HG03097 (cell line): ENCODE measurements around the gene PSMD1.
"Not testable (repeated sequence)": the region's sequence is repeated elsewhere in the genome, so short reads cannot be mapped to it uniquely, and the experiment has no call there.

ENCODE experiments used
- ATAC-seq: cut with Tn5 transposase; IDR thresholded peaks from one replicate; pipeline ENCODE4 v1.9.1; 2021; ENCODE audit not compliant: unreplicated experiment, low FRiP score

Gene PSMD1

DNA sequence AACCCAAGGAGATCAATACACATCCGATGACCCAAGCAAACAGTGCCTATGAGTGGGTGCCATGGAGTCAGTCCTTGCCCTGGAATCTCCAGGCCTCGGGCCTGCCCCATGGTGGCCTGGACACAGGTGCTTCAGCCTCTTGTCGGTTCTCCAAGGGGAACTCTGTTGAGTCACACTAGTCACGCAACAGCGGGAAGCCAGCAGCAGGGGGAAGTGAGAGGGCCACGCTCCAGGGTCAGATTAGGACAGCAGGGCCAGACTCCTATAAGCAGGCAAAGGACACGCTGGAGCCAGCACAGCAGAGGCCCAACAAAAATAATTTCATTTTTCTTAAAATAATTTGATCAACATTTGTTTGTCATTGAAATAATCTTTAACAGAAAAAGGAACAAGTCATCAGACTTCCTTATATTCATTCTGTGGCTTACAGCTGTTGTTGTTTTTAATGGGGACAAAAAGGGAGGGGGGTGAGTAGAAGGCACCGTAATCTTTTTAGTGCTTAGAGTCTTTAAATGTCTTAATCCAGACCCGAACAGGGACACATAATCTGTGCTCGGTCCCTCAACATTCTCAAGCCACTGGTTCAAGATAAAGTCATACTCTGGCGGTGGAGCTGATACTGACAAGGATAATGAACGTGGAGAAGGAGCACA lies 125.3 kb downstream of the PSMD1 start:
- ATAC-seq = peak; percentile 48

DNA sequence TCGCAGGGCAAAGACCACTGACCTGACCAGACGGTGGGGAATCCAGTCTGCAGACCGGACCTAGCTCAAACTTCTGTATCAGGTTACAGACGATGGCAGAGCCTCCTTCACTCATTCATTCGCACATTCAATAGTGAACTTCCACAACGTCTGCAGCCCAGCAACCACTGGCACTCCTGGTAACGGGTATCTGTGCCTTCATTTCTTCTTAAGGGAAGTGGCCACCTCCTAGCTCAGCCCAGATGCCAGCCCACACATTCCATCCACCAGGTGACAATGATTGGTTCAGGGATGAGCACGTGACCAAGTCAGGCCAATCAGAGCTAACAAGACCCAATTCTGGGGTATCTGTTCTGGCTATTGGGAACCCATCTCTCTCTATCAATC lies 125.8 kb downstream of the PSMD1 start:
- no peak for ATAC-seq

DNA sequence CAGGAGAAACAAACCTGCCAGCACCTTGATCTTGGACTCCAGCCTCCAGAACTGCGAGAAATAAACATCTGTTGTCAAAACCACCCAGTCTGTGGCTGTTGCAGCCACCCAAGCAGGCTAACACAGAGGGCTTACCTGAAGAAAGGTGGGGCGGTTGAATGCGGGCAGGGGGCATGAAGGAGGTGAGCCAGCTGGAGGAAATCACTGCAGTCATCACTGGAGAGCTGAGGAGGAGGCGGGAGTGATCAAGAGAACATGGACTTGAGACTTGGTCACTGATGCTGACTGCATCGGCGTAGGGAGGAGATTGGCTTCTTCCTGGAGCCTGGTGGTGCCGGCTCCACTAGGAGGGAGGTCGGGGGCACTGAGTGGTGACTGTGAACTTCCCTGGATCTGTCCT lies 127.2 kb downstream of the PSMD1 start:
- no peak for ATAC-seq

DNA sequence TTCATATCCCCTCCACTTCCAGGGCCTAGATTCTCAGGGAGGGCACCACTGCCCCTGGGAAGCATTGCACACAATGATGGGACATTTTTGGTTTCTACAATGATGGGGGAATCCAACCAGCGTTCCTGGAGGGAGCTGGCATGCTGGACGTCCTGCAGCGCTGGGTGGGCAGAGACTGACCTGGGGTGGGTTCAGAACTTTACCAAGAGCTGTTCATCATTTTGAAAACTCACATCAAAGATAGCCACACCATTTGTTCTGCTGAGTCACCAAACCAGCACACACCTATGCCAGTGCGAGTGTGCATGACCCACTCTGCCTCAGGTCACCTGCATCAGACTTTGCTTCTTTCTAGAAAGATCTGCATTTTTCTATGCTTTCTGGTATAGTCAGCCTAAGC lies 127.7 kb downstream of the PSMD1 start:
- ATAC-seq = no peak

DNA sequence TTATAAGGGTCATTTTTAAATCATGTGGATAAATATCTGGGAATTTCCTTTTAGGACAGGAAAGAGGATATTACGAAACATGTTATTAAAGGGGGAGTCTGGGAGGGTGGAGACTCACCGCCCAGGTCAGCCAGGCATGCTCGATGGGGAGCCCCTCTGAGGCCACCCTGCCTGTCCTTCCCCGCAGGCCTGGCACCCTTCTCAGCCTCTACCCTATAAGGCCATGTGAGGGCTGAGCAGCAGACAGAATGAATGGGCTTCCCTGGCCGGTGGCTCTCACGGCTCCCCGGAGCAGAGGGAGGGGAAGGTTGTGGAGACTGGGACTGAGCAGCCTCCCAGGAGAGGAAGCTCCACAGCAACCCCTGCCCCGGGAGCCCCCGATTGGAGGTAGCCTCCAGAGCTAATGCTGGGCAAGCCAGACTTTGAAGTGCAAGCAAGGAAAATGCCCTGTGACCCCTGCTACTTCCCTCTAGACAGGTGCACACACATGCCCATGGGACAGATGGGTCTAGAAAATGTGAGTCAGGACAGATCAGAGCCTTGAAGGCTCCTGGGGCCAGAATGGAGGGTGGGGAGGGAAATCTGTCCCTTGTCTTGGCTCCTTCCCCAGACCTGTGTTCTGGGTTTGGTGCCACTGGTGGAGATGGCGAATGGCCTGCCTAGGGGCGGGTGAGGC lies 128.5 kb downstream of the PSMD1 start:
- ATAC-seq = no peak

DNA sequence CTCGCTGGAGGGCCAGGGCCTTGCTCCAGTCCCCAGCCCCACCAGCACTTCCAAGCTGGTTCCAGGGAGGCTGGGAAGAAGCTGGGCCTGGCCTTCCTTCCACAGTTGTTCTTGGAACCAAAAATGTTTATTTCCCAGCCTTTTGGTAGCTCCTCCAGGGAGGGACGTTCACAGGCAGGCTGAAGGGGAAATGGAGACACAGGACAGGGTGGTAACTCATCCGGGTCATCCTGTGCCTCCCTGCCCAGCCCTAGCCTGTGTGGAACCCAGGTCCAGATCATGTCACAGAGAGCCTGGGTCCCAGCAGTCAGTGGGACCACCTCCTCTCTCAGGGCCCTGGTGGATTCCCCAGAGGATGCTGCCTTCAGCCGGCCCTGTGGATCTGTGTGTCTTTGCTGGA lies 129.2 kb downstream of the PSMD1 start:
- no peak for ATAC-seq

DNA sequence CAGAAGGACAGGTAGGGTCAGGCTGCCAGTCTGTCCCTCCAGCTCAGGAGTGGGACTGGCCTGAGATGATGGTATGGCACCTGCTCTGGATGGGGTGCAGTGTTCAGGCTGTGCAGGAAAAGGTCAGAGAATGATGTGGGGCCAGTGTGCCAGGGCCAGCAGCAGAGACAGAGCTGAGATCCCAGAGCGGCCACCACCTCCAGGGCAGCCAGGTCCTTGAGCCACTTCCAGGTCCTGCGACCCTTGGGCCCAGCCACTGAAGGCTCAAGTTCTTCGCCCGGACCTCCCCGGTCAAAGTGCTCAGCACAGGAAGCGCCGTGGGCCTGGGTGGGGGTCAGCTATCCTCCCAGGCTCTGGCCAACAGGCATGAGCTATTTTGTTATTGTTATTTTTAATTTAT lies 129.7 kb downstream of the PSMD1 start:
- no peak for ATAC-seq

DNA sequence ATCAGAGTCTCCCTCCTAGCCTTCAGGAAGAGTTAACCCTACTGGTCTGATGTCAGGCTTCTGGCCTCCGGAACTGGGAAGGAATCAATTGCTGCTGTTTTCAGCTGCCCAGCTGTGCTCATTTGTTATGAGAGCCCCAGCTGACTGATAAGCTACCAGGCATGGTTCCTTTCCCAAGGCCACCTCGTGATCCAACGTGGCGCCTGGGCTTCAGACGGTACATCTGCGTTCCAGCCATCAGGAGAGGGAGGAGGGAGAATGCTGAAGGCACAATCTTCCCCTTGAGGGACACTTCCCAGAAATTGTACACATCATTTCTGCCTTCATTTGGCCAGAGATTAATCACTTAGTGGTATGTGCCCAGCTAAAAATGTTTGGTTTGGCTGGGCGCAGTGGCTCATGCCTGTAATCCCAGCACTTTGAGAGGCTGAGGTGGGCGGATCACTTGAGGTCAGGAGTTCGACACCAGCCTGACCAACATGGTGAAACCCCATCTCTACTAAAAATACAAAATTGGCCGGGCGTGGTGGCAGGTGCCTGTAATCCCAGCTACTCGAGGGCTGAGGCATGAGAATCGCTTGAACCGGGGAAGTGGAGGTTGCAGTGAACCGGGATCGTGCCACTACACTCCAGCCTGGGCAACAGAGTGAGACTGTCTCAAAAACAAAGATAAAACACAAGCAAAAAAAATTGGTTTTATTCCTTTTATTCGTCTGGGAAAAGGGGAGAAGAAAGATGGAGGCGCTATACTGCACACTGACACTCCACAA lies 131.3 kb downstream of the PSMD1 start:
- no peak for ATAC-seq

DNA sequence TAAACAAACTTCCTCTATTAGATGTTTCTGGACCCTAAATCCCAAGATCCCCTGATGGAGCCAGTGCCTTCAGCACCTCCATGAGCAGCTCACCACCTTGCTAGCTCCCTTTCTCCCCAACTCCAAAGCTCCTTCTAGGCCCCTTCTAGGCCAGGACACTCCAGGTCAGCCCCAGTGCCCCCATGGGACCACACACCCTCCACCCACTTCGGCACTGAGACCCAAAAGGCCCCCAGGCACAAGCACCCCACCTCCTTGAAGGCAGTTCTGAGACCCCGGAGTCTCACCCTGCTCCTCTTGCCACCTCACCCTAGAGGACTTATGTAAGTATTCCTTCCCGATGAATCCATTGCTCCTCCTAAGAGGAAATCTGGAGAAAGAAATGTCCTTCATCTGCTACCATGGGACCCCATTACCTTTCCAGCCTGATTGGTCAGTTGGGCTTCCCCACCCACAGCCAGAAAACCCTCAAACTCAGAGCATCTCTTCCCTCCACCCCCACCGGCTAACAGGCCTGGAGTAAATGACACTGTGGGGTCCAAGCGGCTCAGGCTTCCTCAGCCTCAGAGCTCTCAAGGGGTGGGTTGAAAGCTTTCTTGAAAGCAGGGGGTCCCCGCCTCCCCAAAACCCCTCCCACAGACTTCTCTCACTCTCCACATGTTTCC lies 132.0 kb downstream of the PSMD1 start:
- no peak for ATAC-seq

DNA sequence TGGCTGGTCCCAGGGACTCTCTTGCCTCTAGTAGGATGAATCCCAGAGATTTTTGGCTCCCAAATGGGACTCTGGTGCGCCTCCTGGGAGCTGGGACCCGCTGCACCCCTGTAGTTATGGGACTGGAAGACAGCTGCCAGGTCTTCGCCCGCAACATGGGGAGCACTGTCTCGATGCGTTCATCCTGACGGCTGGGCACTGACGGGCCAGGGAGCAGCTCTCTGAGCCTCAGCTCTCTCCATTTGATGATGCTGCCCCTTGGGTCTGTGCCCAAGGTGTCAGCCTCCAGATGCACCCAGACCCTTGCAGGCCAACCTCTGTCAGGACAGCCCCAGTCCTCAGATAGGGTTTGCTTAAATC lies 132.5 kb downstream of the PSMD1 start:
- no peak for ATAC-seq

DNA sequence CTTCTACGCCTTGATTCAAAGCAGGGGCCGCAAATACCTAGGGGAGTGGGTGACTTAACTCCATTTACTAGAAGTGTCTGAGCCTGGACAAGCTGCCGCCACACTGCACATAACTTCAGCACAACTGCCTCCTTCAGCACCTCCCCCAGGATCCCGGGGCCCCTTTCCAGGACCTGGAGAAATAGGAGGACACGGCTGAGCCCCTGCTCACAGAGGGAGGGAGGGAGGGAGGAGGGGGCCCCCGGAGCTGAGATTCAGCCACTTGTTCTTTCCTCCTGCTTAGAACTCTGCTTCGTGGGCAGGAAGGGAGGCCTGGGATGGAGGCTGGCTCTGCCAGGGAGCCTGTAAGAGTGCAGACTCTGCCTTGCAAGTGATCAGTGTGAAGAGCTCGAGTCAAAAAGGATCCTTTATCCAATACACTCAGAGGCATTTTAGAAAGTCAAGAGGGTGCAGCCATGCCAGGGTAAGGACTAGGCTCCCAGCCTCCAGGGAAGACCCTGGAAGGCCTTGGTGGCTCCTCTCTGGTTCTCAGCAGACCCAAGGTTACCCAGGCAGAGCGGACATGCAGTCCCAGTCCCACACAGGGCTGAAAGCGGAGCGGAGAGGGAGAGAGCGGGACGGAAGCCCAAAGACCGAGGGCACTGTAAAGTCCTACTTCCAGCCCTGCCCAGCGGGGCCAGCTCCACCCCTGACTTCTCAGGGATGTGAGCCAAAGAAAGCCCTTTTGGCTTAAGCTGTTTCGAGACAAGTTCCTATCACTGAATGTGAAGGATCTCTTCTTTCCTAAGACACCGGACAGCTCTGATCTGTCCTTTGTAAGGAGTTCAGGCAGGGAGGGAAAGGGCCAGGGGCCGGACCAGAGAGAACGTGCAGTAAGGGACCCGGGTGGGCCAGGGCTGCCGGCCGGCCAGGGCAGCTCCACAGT lies 133.2 kb downstream of the PSMD1 start:
- no peak for ATAC-seq

DNA sequence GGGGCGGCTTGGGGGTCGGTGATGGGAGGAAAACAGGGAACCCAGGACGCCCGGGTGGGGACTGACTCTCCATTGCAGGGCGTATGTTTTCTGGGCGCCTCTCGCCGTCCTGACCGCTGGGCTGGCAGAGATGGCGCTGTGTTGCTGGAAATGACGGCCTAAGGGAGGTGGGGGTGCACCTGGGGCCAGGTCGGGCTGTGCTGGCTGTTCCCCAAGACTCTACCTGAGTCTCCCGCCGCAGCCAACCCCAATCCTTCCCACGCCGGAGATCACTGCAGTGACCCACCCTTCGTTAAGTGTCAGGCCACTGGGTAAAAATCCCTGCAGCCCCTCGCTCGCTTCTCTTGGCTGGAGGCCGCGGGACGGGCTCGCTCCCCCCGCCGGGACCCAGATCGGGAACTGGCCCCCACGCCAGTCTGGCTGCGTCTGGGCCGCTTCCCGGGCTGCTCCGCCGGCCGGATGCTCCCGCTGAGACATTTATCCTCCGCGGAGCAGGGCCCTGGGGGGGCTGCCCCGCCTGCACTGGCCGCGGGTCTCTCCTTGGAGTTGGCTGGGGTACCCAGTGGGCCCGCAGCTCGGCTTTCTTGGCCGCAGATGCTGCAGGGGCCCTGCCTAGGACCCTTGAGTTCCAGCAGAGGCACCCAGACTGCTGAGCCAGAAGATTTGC lies 134.0 kb downstream of the PSMD1 start:
- ATAC-seq = no peak

DNA sequence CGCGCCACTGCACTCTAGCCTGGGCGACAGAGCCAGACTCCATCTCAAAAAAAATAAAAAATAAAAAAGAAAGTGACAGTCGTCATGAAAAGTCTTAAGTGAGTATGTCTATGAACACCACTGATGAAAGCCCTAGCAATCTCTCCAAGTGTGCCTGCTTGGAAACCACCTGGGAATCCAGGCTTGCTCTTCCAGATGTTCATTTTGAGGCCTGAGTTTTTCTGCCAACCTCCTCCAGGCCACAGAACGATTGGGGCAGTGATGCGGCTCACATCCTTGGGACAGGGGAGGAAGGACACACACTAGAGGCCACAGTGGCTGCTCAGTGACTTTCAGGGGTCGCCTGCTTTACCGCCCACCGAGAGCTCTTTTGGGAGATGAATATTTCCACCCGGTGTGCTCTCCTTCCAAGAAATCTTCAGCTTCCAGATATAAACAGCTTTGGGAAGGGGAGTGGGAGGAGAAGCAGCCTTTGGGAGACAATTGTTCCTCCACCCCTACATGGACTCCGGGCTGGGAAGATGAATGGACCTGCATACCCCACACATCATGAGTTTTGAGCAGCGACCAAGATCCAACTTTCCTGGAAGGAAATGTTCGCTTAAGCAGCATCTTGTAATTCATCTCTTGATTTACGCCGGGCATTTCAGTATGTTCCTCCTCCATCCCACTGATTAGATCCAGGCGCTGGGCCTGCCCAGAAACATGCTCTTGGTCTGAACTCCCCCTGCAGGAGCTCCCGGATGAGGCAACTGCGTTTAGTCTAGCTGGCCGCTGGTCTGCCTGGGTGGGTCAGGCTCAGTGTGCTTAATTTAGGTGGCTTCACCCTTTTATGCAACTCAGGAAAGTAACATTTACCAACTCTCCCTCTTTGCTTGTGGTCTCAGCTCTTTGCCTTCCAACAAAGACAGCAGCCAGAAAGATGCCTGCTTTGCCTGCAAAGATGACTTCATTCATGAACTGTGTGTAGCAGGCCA lies 135.5 kb downstream of the PSMD1 start:
- no peak for ATAC-seq

DNA sequence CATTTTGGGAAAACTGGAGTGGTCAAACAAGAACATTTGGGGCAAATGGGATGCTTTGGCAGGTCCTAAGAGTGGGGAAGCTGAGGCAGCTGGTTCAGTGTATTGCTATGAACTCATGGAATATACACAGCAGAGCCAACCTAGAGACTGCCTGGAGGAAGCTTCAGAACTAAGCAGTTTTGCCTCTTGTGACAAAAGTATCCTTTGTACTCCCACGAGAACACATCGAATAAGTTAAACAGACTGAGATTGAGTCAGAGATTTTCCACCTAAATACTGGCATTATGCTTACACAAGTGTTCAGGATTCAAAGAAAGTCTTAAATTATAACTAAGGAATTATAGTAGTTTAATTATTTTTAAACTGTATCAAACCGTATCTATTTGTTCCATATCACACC lies 136.5 kb downstream of the PSMD1 start:
- no peak for ATAC-seq

DNA sequence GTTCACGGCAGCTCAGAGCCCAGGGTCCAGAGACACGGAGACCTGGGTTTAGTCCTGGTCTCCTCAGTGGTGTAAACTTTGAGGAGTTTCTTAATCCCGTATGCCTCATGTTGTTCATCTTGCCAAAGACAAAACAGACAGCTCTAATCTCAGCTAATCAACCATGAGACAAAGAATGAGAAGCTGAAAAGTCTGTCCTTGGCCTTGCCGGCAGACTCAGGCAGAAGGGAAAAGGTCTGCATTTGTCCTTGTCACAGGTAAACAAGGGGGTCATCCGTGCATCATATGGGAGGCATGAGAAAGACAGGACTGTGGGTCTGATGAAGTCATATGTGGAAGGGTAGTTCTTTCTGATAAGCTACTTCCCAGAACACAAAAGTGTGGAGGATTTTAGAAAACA lies 139.9 kb downstream of the PSMD1 start:
- no peak for ATAC-seq

DNA sequence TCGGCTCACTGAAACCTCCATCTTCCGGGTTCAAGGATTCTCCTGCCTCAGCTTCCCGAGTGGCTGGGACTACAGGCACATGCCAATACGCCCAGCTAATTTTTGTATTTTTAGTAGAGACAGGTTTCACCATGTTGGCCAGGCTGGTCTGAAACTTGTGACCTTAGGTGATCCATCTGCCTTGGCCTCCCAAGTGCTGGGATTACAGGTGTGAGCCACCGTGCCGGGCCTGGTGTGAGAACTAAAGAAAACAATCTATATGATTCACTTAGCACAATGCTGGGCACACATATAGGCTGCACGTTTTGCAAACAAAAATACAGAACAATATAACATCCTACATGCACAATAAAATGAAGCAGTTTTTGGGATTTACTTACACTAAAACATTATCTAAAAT lies 140.5 kb downstream of the PSMD1 start:
- ATAC-seq = not testable (repeated sequence)

DNA sequence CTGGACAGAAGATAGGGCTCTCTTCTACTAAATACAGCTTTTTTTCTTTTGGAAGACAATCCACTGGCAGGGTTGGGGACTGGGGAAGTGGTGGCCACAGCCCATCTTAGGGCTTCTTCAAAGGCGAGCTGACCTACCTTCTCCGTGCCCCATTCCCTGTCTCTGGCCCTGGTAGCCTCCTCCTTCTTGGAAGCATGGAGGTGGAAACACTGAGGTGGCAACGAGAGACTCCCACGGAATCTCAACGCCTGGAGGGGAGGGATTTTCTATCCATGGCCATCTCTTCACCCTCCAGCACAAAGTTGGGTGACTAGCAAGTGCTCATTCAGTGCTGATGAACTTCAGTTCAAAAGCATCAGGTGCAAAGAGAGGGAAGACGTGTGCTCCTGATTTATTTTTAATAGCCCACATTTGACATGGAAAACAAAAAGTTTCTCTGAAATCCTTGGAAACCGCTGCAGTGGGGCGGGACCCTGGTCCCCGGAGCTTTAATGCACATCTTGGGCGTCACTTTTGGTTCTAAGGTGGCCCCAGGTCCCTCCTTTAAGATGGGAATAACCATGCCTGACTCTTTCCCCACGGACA lies 141.1 kb downstream of the PSMD1 start:
- ATAC-seq = no peak
